Heart left ventricle (tissue), 16 donors: ENCODE measurements around the gene RELB. TPM values are rescaled to one million over a fixed set of nuclear protein-coding genes. Genes with fewer than 3 reads are reported as not detected.

Experiments
- ATAC-seq, 4 donors: fragments of 200-7000 bp; cut with Tn5 transposase; one replicate each; pipeline ENCODE4 v1.9.1; 2020 to 2022; ENCODE audit warnings: moderate library complexity in 4 of 4, mild to moderate bottlenecking in 3 of 4, moderate number of reproducible peaks in 1 of 4
- DNase-seq, 5 donors: peaks; one replicate each; pipeline ENCODE4 v3.0.0-alpha.2; 2020
- H3K27ac ChIP-seq, 12 donors: fragments of 200-600 bp; sonication (generic) in 4 of 12; one replicate each; pipeline versions ENCODE4 v1.5.0 to v1.8.0; 2016 to 2022; ENCODE audit warnings: mild to moderate bottlenecking in 2 of 12
- H3K27me3 ChIP-seq, 9 donors: fragments of 200-600 bp; sonication (generic) in 2 of 9; one replicate each; pipeline versions ENCODE4 v1.5.1 to v1.8.0; 2016 to 2022; ENCODE audit warnings: mild to moderate bottlenecking in 3 of 9
- H3K36me3 ChIP-seq, 9 donors: fragments of 200-600 bp; sonication (generic) in 2 of 9; one replicate each; pipeline versions ENCODE4 v1.5.0 to v1.8.0; 2018 to 2022; ENCODE audit warnings: mild to moderate bottlenecking in 2 of 9
- H3K4me1 ChIP-seq, 12 donors: fragments of 200-600 bp; sonication (generic) in 4 of 12; one replicate each; pipeline versions ENCODE4 v1.5.0 to v1.8.0; 2016 to 2022; ENCODE audit warnings: mild to moderate bottlenecking in 3 of 12
- H3K4me3 ChIP-seq, 12 donors: fragments of 200-600 bp; sonication (generic) in 4 of 12; one replicate each; pipeline versions ENCODE4 v1.5.0 to v1.8.0; 2017 to 2022; ENCODE audit warnings: mild to moderate bottlenecking in 9 of 12, moderate library complexity in 4 of 12
- H3K9me3 ChIP-seq, 12 donors: fragments of 200-600 bp; sonication (generic) in 4 of 12; one replicate each; pipeline versions ENCODE4 v1.5.0 to v1.8.0; 2016 to 2022; ENCODE audit warnings: mild to moderate bottlenecking in 1 of 12
- CTCF ChIP-seq, 12 donors: fragments of 200-600 bp; sonication (generic) in 4 of 12; IDR thresholded peaks; one replicate each; pipeline versions ENCODE4 v1.5.0 to v1.8.0; 2018 to 2022; ENCODE audit warnings: antibody characterized with exemption in 12 of 12, mild to moderate bottlenecking in 5 of 12
- POLR2A ChIP-seq, 2 donors: fragments of 450-650 bp; IDR thresholded peaks; one replicate each; pipeline ENCODE4 v1.6.1; 2017; ENCODE audit warnings: antibody characterized with exemption in 2 of 2, mild to moderate bottlenecking in 2 of 2, moderate library complexity in 2 of 2
- WGBS, 4 donors: extraction: QIAGEN DNeasy Blood & Tissue Kit in 2 of 4; methylation state at CpG; one replicate each; pipeline versions ENCODE4 v1.1.5 to v1.1.7; 2013 to 2018; 5-methylcytosine and 5-hydroxymethylcytosine counted together
- intact Hi-C, 10 donors: fragments of 100-400 bp; cut with DNase I; formaldehyde crosslinking; loops; one replicate each; pipeline versions ENCODE4 v1.11.1 to v1.14.2; 2022
- polyA plus RNA-seq, 2 donors: library from polyadenylated mRNA; stranded (reverse); fragments of 200-250 nt; gene quantifications; one replicate each; pipeline ENCODE4 v1.2.3, GENCODE V29; 2013
- total RNA-seq, 9 donors: library from RNA; depleted of rRNA in 2 of 9; stranded (reverse); fragments of >200 nt in 2 of 9; fragmentation: NEBNext Ultra II Directional in 3 of 9; extraction: Animal tissue kit (Norgen Biotek cat#: 25700) in 3 of 9; gene quantifications; one replicate each; pipeline versions ENCODE4 v1.1.0 to v1.2.4, GENCODE V29; 2016 to 2023
- donor health status: ischemic (EF 13 %, LVEDD 7.1; RV severe dilation, severe dysfunction).
- donor health status: healthy with polysubstance abuse.
- donor health status: DM: no; HTN: yes; CAD: no.
- donor health status: DM: no; HTN: no; CAD: no.
- donor health status: ischemic (EF 25% LVEDD 6.9; RV normal size, moderate dysfunction).
- donor health status: ischemic (EF 25% LVEDD 5.7; RV mildly dilated, moderate dysfunction).
- donor health status: healthy.
- donor health status: DM: yes; HTN: yes; CAD: no.
- donor health status: ischemic (EF 35%, LVEDD 5.7; RV mildly dilated, moderate dysfunction).
- donor health status: nonischemic (EF 11% LVEDD 7.7; RV severe dilation, severe dysfunction).
- donor health status: DM: yes; HTN: yes; CAD: no.
- donor health status: PGD.
- donor health status: ischemic (EF 29% LVEDD 5.4; RV normal size, mild dysfunction).
- donor health status: nonischemic (EF 23%, LVEDD 6.1; RV moderate dilation, normal function).

The RELB gene
- total and polyA plus RNA-seq, 11 donors, result 1.6 to 23.2 (median 6.7) TPM

DNA sequence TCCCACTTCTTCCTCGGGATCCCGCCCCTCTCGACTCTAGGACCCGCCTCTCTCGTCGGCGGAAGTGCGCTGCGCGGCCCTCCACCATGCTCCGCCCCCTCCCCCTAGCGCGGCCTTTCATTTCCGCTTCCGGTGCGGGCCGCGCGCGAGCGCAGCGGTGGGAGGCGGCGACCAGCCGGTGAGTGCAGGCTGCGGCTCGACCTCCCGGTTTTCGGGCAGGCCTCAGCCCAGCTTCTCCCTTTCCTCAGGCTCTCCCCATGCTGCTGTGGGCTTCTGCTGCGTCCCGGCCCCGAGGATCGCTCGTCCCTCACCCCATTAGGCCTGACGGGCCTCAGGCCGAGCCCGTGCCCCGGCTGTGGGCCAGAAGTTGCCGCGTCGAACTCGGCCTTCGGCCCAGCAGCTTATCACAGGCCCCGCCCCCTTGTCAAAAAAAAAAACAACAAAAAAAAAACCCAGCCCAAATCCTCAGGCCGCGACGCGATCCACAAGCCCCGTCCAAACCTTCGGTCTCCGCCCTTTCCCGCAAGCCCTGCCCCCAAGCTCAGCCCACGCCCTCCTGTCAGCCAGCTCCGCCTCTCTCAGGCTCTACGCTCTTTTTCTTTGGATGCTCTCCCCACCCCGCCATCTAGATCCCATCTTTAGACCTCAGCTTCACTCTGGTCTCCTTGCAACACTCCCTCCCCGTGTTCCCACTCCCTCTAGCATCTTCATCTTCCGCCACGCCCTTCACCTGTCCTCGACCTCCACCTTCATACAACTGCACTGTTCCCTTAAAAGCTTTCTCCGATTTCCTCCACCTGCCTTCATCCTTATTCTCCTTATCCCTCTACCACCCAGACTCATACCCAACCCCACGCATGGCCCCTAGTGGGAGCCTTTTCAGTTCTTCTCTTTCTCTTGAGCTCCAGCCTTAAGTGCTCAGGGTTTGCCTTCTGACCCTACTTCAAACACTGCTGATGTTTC is 37.9 kb downstream of the RELB start, which contains the start of gene CLASRP:
CLASRP (plus strand) TSS at position 115 of the 963 bp plus-strand sequence. CDS start 1,168 bp downstream, outside the sequence.
- Histone ChIP-seq H3K27me3 (no peaks in the 10 kb centered on the region), H3K36me3 (peaks cover 0 to 80% (median 52%) of the 10 kb centered on the region in 9 donors), H3K4me1 (peaks cover 6 to 40% (median 31%) of the 10 kb centered on the region in 12 donors), H3K9me3 (peaks cover 0 to 4% (median 0%) of the 10 kb centered on the region in 12 donors), H3K27ac (peak within 1 kb of the TSS; percentile 90 to 97 (median 96)), H3K4me3 (peak within 1 kb of the TSS; percentile 73 to 99 (median 91))
- DNase-seq (peak; percentile 93 to 94 (median 94)), ATAC-seq (peak; percentile 95 to 99 (median 98))
- intact Hi-C loops, result loop anchor here in 3 of 10 donors (1.0 to 5.0 kb wide), 3 partner anchors 36 to 84 kb away; partner anchors contain the start of genes CLPTM1 (in 1 of the 3), GEMIN7 (in 1 of the 3) and ZNF296 (in 1 of the 3)
- 3% methylated on average over 58 to 62 of the region's 62 CpGs for WGBS, 4 donors
- TF ChIP-seq POLR2A (IDR thresholded peaks at IDR 0.05), result peak in 1 of 2 donors; percentile 88
- no peak for TF ChIP-seq CTCF (IDR thresholded peaks at IDR 0.05)

GRCh38 chr19:45040059-45040771 is 39.0 kb downstream of the RELB start:
- H3K36me3 ChIP-seq, result peaks cover 0 to 80% (median 55%) of the 10 kb centered on the region in 9 donors
- TF ChIP-seq CTCF (IDR thresholded peaks at IDR 0.05) (no peak), POLR2A (IDR thresholded peaks at IDR 0.05) (no peak)
- H3K27ac ChIP-seq, result peak overlapping the region in 3 of 12 donors; percentile 94 to 97 (median 97)
- no peaks in the 10 kb centered on the region for H3K27me3 ChIP-seq
- H3K4me1 ChIP-seq, result peaks cover 6 to 47% (median 32%) of the 10 kb centered on the region in 12 donors
- DNase-seq (no peak), ATAC-seq (peak in 2 of 4 donors; percentile 8 to 11)
- H3K9me3 ChIP-seq, result peaks cover 0 to 4% (median 0%) of the 10 kb centered on the region in 12 donors
- peak overlapping the region in 9 of 12 donors; percentile 73 to 99 (median 89) for H3K4me3 ChIP-seq
- intact Hi-C loops, result loop anchor here in 1 of 10 donors (10.0 kb wide), 1 partner anchor 135 kb away; the partner anchor contains the start of gene APOE
- 77 to 87% (median 82%) methylated on average over 19 of the region's 19 CpGs for WGBS, 4 donors

GRCh38 chr19:45041125-45041524 is 39.9 kb downstream of the RELB start:
- no peak for DNase-seq
- intact Hi-C loops, result loop anchor here in 1 of 10 donors (10.0 kb wide), 1 partner anchor 136 kb away; the partner anchor contains the start of gene APOE
- ATAC-seq, result no peak
- H3K27ac ChIP-seq, result peak overlapping the region in 1 of 12 donors; percentile 97
- H3K36me3 ChIP-seq, result peaks cover 0 to 80% (median 59%) of the 10 kb centered on the region in 9 donors
- no peaks in the 10 kb centered on the region for H3K27me3 ChIP-seq
- WGBS, 4 donors, result 82 to 87% (median 85%) methylated on average over 6 of the region's 6 CpGs
- H3K4me3 ChIP-seq, result no peak overlapping the region
- peaks cover 7 to 57% (median 42%) of the 10 kb centered on the region in 12 donors for H3K4me1 ChIP-seq
- no peaks in the 10 kb centered on the region for H3K9me3 ChIP-seq
- no peak for TF ChIP-seq CTCF (IDR thresholded peaks at IDR 0.05)
- no peak for TF ChIP-seq POLR2A (IDR thresholded peaks at IDR 0.05)
